ENCODE results near the gene THOC2.
"Not testable (repeated sequence)": the region's sequence is repeated elsewhere in the genome, so short reads cannot be mapped to it uniquely, and the experiment has no call there.

- not testable (repeated sequence) for TF ChIP-seq KLF16 (tag by site-specific recombination; IDR thresholded peaks at IDR 0.05); SCRT1 (tag by site-specific recombination; IDR thresholded peaks at IDR 0.05; ENCODE audit: borderline replicate concordance); ZSCAN16 (tag by site-specific recombination; IDR thresholded peaks at IDR 0.05); CTCF (tag by site-specific recombination; IDR thresholded peaks at IDR 0.05); ZNF184 (tag by site-specific recombination; IDR thresholded peaks at IDR 0.05); ZNF423 (tag by site-specific recombination; IDR thresholded peaks at IDR 0.05); ZNF629 (tag by site-specific recombination; IDR thresholded peaks at IDR 0.05); ZBTB17 (tag by site-specific recombination; IDR thresholded peaks at IDR 0.05); ZNF843 (tag by site-specific recombination; IDR thresholded peaks at IDR 0.05); ZNF274 (IDR thresholded peaks at IDR 0.05; ENCODE audit: low read length); ZNF274 (tag by site-specific recombination; IDR thresholded peaks at IDR 0.05; ENCODE audit: borderline replicate concordance); ZNF324 (tag by site-specific recombination; IDR thresholded peaks at IDR 0.05)
Observed at GRCh38 chrX:123656507-123656906, 76.3 kb downstream of the THOC2 start.

Measured in HEK293 (cell line).